GM23338 (cell line): Measurements from ENCODE around the gene UBE2C. TPM values are rescaled to one million over a fixed set of nuclear protein-coding genes. Genes with fewer than 3 reads are reported as not detected.

Experiments used
- ATAC-seq: fragments of 200-7000 bp; cut with Tn5 transposase; 3 replicates; pipeline ENCODE4 v1.9.1; 2020
- DNase-seq: peaks from one replicate; pipeline ENCODE4 v3.0.0-alpha.2; 2015; ENCODE audit warnings: low spot score
- H2AFZ ChIP-seq: fragments of 200-600 bp; sonication (generic); 2 replicates; pipeline ENCODE4 v1.8.0; 2016; ENCODE audit warnings: antibody characterized with exemption, mild to moderate bottlenecking, moderate library complexity
- H3F3A ChIP-seq: fragments of 200-600 bp; sonication (generic); replicated peaks from 2 replicates; pipeline ENCODE4 v1.8.0; 2017; ENCODE audit warnings: antibody characterized with exemption, mixed run types, low read depth
- H3K27ac ChIP-seq: fragments of 200-600 bp; sonication (generic); 2 replicates; pipeline ENCODE4 v1.6.1; 2016; ENCODE audit warnings: low read depth
- H3K27me3 ChIP-seq: fragments of 200-600 bp; sonication (generic); 2 replicates; pipeline ENCODE4 v1.8.0; 2016; ENCODE audit warnings: mild to moderate bottlenecking, mixed run types, moderate library complexity; ENCODE audit not compliant: insufficient read depth
- H3K36me3 ChIP-seq: fragments of 200-600 bp; sonication (generic); 2 replicates; pipeline ENCODE4 v1.8.0; 2016; ENCODE audit warnings: mild to moderate bottlenecking; ENCODE audit not compliant: insufficient read depth
- H3K4me1 ChIP-seq: fragments of 200-600 bp; sonication (generic); 2 replicates; pipeline ENCODE4 v1.8.0; 2016; ENCODE audit warnings: mild to moderate bottlenecking, moderate library complexity; ENCODE audit not compliant: insufficient read depth
- H3K4me2 ChIP-seq: fragments of 200-600 bp; sonication (generic); 2 replicates; pipeline ENCODE4 v1.7.1; 2017; ENCODE audit warnings: mixed run types
- H3K4me3 ChIP-seq: fragments of 200-600 bp; sonication (generic); 2 replicates; pipeline ENCODE4 v1.6.1; 2016; ENCODE audit warnings: mixed run types
- H3K79me2 ChIP-seq: fragments of 200-600 bp; sonication (generic); replicated peaks from 2 replicates; pipeline ENCODE4 v1.8.0; 2017; ENCODE audit warnings: mild to moderate bottlenecking; ENCODE audit not compliant: insufficient read depth
- H3K9me2 ChIP-seq: fragments of 200-600 bp; sonication (generic); 2 replicates; pipeline ENCODE4 v1.8.0; 2017; ENCODE audit not compliant: insufficient read depth
- H4K20me1 ChIP-seq: fragments of 200-600 bp; sonication (generic); replicated peaks from 2 replicates; pipeline ENCODE4 v1.8.0; 2017; ENCODE audit warnings: mild to moderate bottlenecking; ENCODE audit not compliant: insufficient read depth
- H3K27ac Mint-ChIP-seq: 2 replicates; pipeline ENCODE4 v1.8.0; 2020; ENCODE audit warnings: inconsistent platforms, mild to moderate bottlenecking, moderate library complexity, mixed read lengths
- H3K27me3 Mint-ChIP-seq: 3 replicates; pipeline ENCODE4 v1.8.0; 2022; ENCODE audit warnings: low read depth, mild to moderate bottlenecking, moderate library complexity, mixed read lengths, inconsistent platforms; ENCODE audit not compliant: insufficient read depth, poor library complexity
- H3K36me3 Mint-ChIP-seq: 3 replicates; pipeline ENCODE4 v1.8.0; 2021; ENCODE audit warnings: low read depth, mild to moderate bottlenecking, inconsistent platforms, moderate library complexity, mixed read lengths
- H3K4me1 Mint-ChIP-seq: 3 replicates; pipeline ENCODE4 v1.8.0; 2020; ENCODE audit warnings: mild to moderate bottlenecking, inconsistent platforms, mixed read lengths
- H3K4me3 Mint-ChIP-seq: 3 replicates; pipeline ENCODE4 v1.8.0; 2021; ENCODE audit warnings: moderate library complexity, mild to moderate bottlenecking, inconsistent platforms, mixed read lengths
- H3K9me3 Mint-ChIP-seq: 3 replicates; pipeline ENCODE4 v1.8.0; 2020; ENCODE audit warnings: moderate library complexity, mild to moderate bottlenecking, inconsistent platforms, mixed read lengths
- CREB1 ChIP-seq: fragments of 250-450 bp; sonication (Bioruptor Pico); IDR thresholded peaks from 2 replicates; pipeline ENCODE4 v1.5.0; 2020; ENCODE audit warnings: low read depth, mild to moderate bottlenecking, moderate library complexity
- CTCF ChIP-seq, 2 experiments: fragments of 200-600 bp in 1 of 2; sonication (generic) in 1 of 2; conservative IDR thresholded peaks; 2 replicates each; pipeline versions ENCODE4 v1.5.1 to v1.6.1; 2016 to 2017; ENCODE audit warnings: antibody characterized with exemption in 2 of 2, low read depth in 2 of 2, mild to moderate bottlenecking in 2 of 2, moderate library complexity in 1 of 2
- EZH2 ChIP-seq: fragments of 200-600 bp; sonication (generic); IDR thresholded peaks from one replicate; pipeline ENCODE4 v1.8.0; 2017; ENCODE audit warnings: antibody characterized with exemption, mild to moderate bottlenecking, low read depth; ENCODE audit not compliant: unreplicated experiment
- JUNB ChIP-seq: IDR thresholded peaks from one replicate; pipeline ENCODE4 v1.6.1; 2016; ENCODE audit warnings: antibody characterized with exemption; ENCODE audit not compliant: unreplicated experiment
- NANOG ChIP-seq: IDR thresholded peaks from 2 replicates; pipeline ENCODE4 v1.6.1; 2016; ENCODE audit warnings: antibody characterized with exemption, borderline replicate concordance
- POLR2AphosphoS5 ChIP-seq: IDR thresholded peaks from 2 replicates; pipeline ENCODE4 v1.6.1; 2016; ENCODE audit warnings: antibody characterized with exemption, low read depth
- REST ChIP-seq: IDR thresholded peaks from one replicate; pipeline ENCODE4 v1.6.1; 2018; ENCODE audit warnings: antibody characterized with exemption; ENCODE audit not compliant: unreplicated experiment
- STAT1 ChIP-seq: IDR thresholded peaks from one replicate; pipeline ENCODE4 v1.6.1; 2016; ENCODE audit warnings: antibody characterized with exemption; ENCODE audit not compliant: unreplicated experiment
- ZNF114 ChIP-seq: fragments of 250-450 bp; sonication (Bioruptor Pico); IDR thresholded peaks from 2 replicates; pipeline ENCODE4 v1.5.0; 2020; ENCODE audit warnings: mild to moderate bottlenecking, moderate library complexity
- ZNF331 ChIP-seq: fragments of 250-450 bp; sonication (Bioruptor Pico); IDR thresholded peaks from 2 replicates; pipeline ENCODE4 v1.5.0; 2020; ENCODE audit warnings: low read depth, mild to moderate bottlenecking, moderate library complexity
- polyA plus RNA-seq: library from polyadenylated mRNA; unstranded; fragments of >200 nt; fragmentation: Nextera tagmentation; extraction: Ambion mirVana; gene quantifications from 2 replicates; pipeline ENCODE4 v1.2.1, GENCODE V29; 2016
- total RNA-seq: library from RNA; depleted of rRNA; stranded (reverse); fragments of >200 nt; shearing (Covaris generic); gene quantifications from 2 replicates; pipeline ENCODE4 v1.2.3, GENCODE V29; 2014

Gene UBE2C
- total and polyA plus RNA-seq, 2 experiments from 2014 or later = 247 to 698 TPM

- H3K4me3 ChIP-seq = no peak overlapping the region
- Mint-ChIP-seq H3K27ac (no peak overlapping the region), H3K4me1 (peaks cover 13% of the 10 kb centered on the region), H3K4me3 (no peak overlapping the region), H3K36me3 (peaks cover 3% of the 10 kb centered on the region; the same call in 1 of the 3 replicates), H3K9me3 (no peaks in the 10 kb centered on the region), H3K27me3 (no peaks in the 10 kb centered on the region)
- H3K79me2 ChIP-seq = peaks cover 2% of the 10 kb centered on the region; the same call in 1 of the 2 replicates
- H4K20me1 ChIP-seq = no peaks in the 10 kb centered on the region
- H2AFZ ChIP-seq = no peak overlapping the region
- ATAC-seq (no peak), DNase-seq (no peak)
- H3K27me3 ChIP-seq = no peaks in the 10 kb centered on the region
- no peak overlapping the region for H3K4me2 ChIP-seq
- peaks cover 14% of the 10 kb centered on the region for H3K4me1 ChIP-seq
- H3K27ac ChIP-seq = no peak overlapping the region
- TF ChIP-seq CTCF (conservative IDR thresholded peaks at IDR 0.05; ENCODE audit: low read depth in 2 of 2) (no peak), REST (no peak), ZNF114 (CRISPR knock-in tag) (no peak), CREB1 (no peak), NANOG (no peak)
- H3K36me3 ChIP-seq = 0 out of 2 replicates have a peak, but pooled peaks cover 3% of the 10 kb centered on the region
- 0 out of 2 replicates have a peak, but pooled peaks cover 6% of the 10 kb centered on the region for H3F3A ChIP-seq
- H3K9me2 ChIP-seq = no peaks in the 10 kb centered on the region
These were observed 51.4 kb downstream of the UBE2C start for GRCh38 chr20:45863543-45864470.

- H3K4me3 Mint-ChIP-seq = no peak overlapping the region
- no peak for TF ChIP-seq ZNF331 (CRISPR knock-in tag)
- no peak for TF ChIP-seq POLR2AphosphoS5
- TF ChIP-seq ZNF114 (CRISPR knock-in tag) = no peak
- no peak for TF ChIP-seq CTCF (conservative IDR thresholded peaks at IDR 0.05; ENCODE audit: low read depth in 2 of 2)
- TF ChIP-seq REST = no peak
- TF ChIP-seq STAT1 = no peak
- no peak for TF ChIP-seq JUNB
- TF ChIP-seq EZH2 = no peak
These were observed 54.0 kb downstream of the UBE2C start for GRCh38 chr20:45866454-45866853.

More at GRCh38 chr20:45866454-45866853, 54.0 kb downstream of the UBE2C start:
- Mint-ChIP-seq H3K4me1 (no peaks in the 10 kb centered on the region), H3K9me3 (no peaks in the 10 kb centered on the region), H3K27ac (no peak overlapping the region), H3K27me3 (no peaks in the 10 kb centered on the region), H3K36me3 (no peaks in the 10 kb centered on the region)
- Histone ChIP-seq H3F3A (0 out of 2 replicates have a peak, but pooled peaks cover 6% of the 10 kb centered on the region), H3K4me1 (no peaks in the 10 kb centered on the region), H3K79me2 (no peaks in the 10 kb centered on the region), H3K36me3 (no peaks in the 10 kb centered on the region), H3K27me3 (no peaks in the 10 kb centered on the region), H3K9me2 (no peaks in the 10 kb centered on the region), H4K20me1 (no peaks in the 10 kb centered on the region), H2AFZ (no peak overlapping the region), H3K27ac (no peak overlapping the region), H3K4me3 (no peak overlapping the region), H3K4me2 (no peak overlapping the region)
- DNase-seq (no peak), ATAC-seq (no peak)
